ENCODE measurements around the gene ANK3. TPM values are rescaled to one million over a fixed set of nuclear protein-coding genes. Genes with fewer than 3 reads are reported as not detected.

Gene ANK3
- total and polyA plus RNA-seq, 5 experiments from 2014 or later = 1.2 to 9.0 (median 1.6) TPM

- Mint-ChIP-seq H3K4me3 (no peak overlapping the region), H3K9me3 (no peaks in the 10 kb centered on the region), H3K4me1 (peaks cover 0 to 5% (median 0%) of the 10 kb centered on the region in 4 donors), H3K27ac (no peak overlapping the region), H3K36me3 (peaks cover 0 to 6% (median 0%) of the 10 kb centered on the region in 3 donors), H3K27me3 (peaks cover 0 to 1% (median 0%) of the 10 kb centered on the region in 5 donors)
- ATAC-seq (no peak), DNase-seq (no peak)
- POLR2A ChIA-PET = no interaction called here
These were observed 35.3 kb upstream of the ANK3 start for GRCh38 chr10:60424971-60425370.

GRCh38 chr10:60423920-60424319 lies 34.2 kb upstream of the ANK3 start:
- H3K36me3 Mint-ChIP-seq = peaks cover 0 to 6% (median 0%) of the 10 kb centered on the region in 3 donors
- DNase-seq (no peak), ATAC-seq (no peak)
- POLR2A ChIA-PET = no interaction called here
- no peak overlapping the region for H3K4me3 Mint-ChIP-seq
- H3K4me1 Mint-ChIP-seq = peaks cover 0 to 5% (median 0%) of the 10 kb centered on the region in 4 donors
- peaks cover 0 to 1% (median 0%) of the 10 kb centered on the region in 5 donors for H3K27me3 Mint-ChIP-seq
- no peak overlapping the region for H3K27ac Mint-ChIP-seq
- H3K9me3 Mint-ChIP-seq = no peaks in the 10 kb centered on the region

- peaks cover 0 to 1% (median 0%) of the 10 kb centered on the region in 5 donors for H3K27me3 Mint-ChIP-seq
- peaks cover 0 to 5% (median 0%) of the 10 kb centered on the region in 4 donors for H3K4me1 Mint-ChIP-seq
- no peaks in the 10 kb centered on the region for H3K9me3 Mint-ChIP-seq
- DNase-seq (no peak), ATAC-seq (no peak)
- H3K36me3 Mint-ChIP-seq = peaks cover 0 to 6% (median 0%) of the 10 kb centered on the region in 3 donors
- no peak overlapping the region for H3K27ac Mint-ChIP-seq
- H3K4me3 Mint-ChIP-seq = no peak overlapping the region
- POLR2A ChIA-PET = no interaction called here
These were observed 33.1 kb upstream of the ANK3 start for GRCh38 chr10:60422809-60423208.

- H3K27ac Mint-ChIP-seq = peak overlapping the region in 1 of 10 donors; percentile 21
- H3K9me3 Mint-ChIP-seq = no peaks in the 10 kb centered on the region
- DNase-seq = no peak
- H3K27me3 Mint-ChIP-seq = peaks cover 0 to 1% (median 0%) of the 10 kb centered on the region in 5 donors
- H3K4me1 Mint-ChIP-seq = peaks cover 0 to 2% (median 0%) of the 10 kb centered on the region in 4 donors
- ATAC-seq = no peak
- no peak overlapping the region for H3K4me3 Mint-ChIP-seq
- H3K36me3 Mint-ChIP-seq = no peaks in the 10 kb centered on the region
- POLR2A ChIA-PET = no interaction called here
These were observed 31.6 kb upstream of the ANK3 start for GRCh38 chr10:60420991-60421894.

GRCh38 chr10:60419249-60419648 lies 29.6 kb upstream of the ANK3 start:
- Mint-ChIP-seq H3K4me3 (no peak overlapping the region), H3K36me3 (no peaks in the 10 kb centered on the region), H3K27me3 (peaks cover 0 to 1% (median 0%) of the 10 kb centered on the region in 5 donors), H3K9me3 (no peaks in the 10 kb centered on the region), H3K27ac (no peak overlapping the region), H3K4me1 (no peaks in the 10 kb centered on the region)
- DNase-seq (no peak), ATAC-seq (no peak)
- POLR2A ChIA-PET = no interaction called here

- Mint-ChIP-seq H3K27me3 (no peaks in the 10 kb centered on the region), H3K9me3 (no peaks in the 10 kb centered on the region), H3K4me1 (no peaks in the 10 kb centered on the region), H3K27ac (no peak overlapping the region), H3K36me3 (no peaks in the 10 kb centered on the region), H3K4me3 (no peak overlapping the region)
- DNase-seq (no peak), ATAC-seq (no peak)
- POLR2A ChIA-PET = no interaction called here
These were observed 28.2 kb upstream of the ANK3 start for GRCh38 chr10:60417901-60418300.

- DNase-seq (no peak), ATAC-seq (no peak)
- Mint-ChIP-seq H3K36me3 (no peaks in the 10 kb centered on the region), H3K27me3 (peaks cover 0 to 1% (median 0%) of the 10 kb centered on the region in 5 donors), H3K27ac (no peak overlapping the region), H3K4me1 (no peaks in the 10 kb centered on the region), H3K4me3 (no peak overlapping the region), H3K9me3 (no peaks in the 10 kb centered on the region)
- POLR2A ChIA-PET = no interaction called here
These were observed 27.3 kb upstream of the ANK3 start for GRCh38 chr10:60417024-60417423.

GRCh38 chr10:60414877-60415585 lies 25.4 kb upstream of the ANK3 start:
- POLR2A ChIA-PET = no interaction called here
- H3K9me3 Mint-ChIP-seq = no peaks in the 10 kb centered on the region
- H3K27ac Mint-ChIP-seq = no peak overlapping the region

GRCh38 chr10:60414111-60414510 lies 24.4 kb upstream of the ANK3 start:
- no peaks in the 10 kb centered on the region for H3K9me3 Mint-ChIP-seq
- no peak overlapping the region for H3K4me3 Mint-ChIP-seq
- POLR2A ChIA-PET = no interaction called here
- peaks cover 0 to 3% (median 2%) of the 10 kb centered on the region in 5 donors for H3K27me3 Mint-ChIP-seq
- H3K27ac Mint-ChIP-seq = no peak overlapping the region
- no peak for ATAC-seq
- H3K36me3 Mint-ChIP-seq = peaks cover 0 to 10% (median 0%) of the 10 kb centered on the region in 3 donors
- no peaks in the 10 kb centered on the region for H3K4me1 Mint-ChIP-seq
- no peak for DNase-seq

More at GRCh38 chr10:60414877-60415585, 25.4 kb upstream of the ANK3 start:
- DNase-seq (no peak), ATAC-seq (no peak)
- H3K27me3 Mint-ChIP-seq = peaks cover 0 to 3% (median 2%) of the 10 kb centered on the region in 5 donors
- peaks cover 0 to 7% (median 0%) of the 10 kb centered on the region in 3 donors for H3K36me3 Mint-ChIP-seq
- no peak overlapping the region for H3K4me3 Mint-ChIP-seq
- H3K4me1 Mint-ChIP-seq = no peaks in the 10 kb centered on the region

GRCh38 chr10:60413306-60414012 lies 23.8 kb upstream of the ANK3 start:
- peaks cover 0 to 10% (median 0%) of the 10 kb centered on the region in 3 donors for H3K36me3 Mint-ChIP-seq
- POLR2A ChIA-PET = no interaction called here
- no peaks in the 10 kb centered on the region for H3K9me3 Mint-ChIP-seq
- H3K27ac Mint-ChIP-seq = no peak overlapping the region
- no peak overlapping the region for H3K4me3 Mint-ChIP-seq
- DNase-seq (no peak), ATAC-seq (no peak)
- peaks cover 0 to 3% (median 2%) of the 10 kb centered on the region in 5 donors for H3K27me3 Mint-ChIP-seq
- H3K4me1 Mint-ChIP-seq = no peaks in the 10 kb centered on the region

- no peak overlapping the region for H3K27ac Mint-ChIP-seq
- no peak for DNase-seq
- ATAC-seq = no peak
- POLR2A ChIA-PET = no interaction called here
- peaks cover 0 to 3% (median 2%) of the 10 kb centered on the region in 5 donors for H3K27me3 Mint-ChIP-seq
- no peaks in the 10 kb centered on the region for H3K4me1 Mint-ChIP-seq
- H3K9me3 Mint-ChIP-seq = no peaks in the 10 kb centered on the region
- peaks cover 0 to 10% (median 0%) of the 10 kb centered on the region in 3 donors for H3K36me3 Mint-ChIP-seq
- no peak overlapping the region for H3K4me3 Mint-ChIP-seq
These were observed 21.3 kb upstream of the ANK3 start for GRCh38 chr10:60410970-60411369.

- Mint-ChIP-seq H3K4me1 (no peaks in the 10 kb centered on the region), H3K36me3 (peaks cover 0 to 10% (median 0%) of the 10 kb centered on the region in 3 donors), H3K9me3 (peaks cover 0 to 1% (median 0%) of the 10 kb centered on the region in 9 donors), H3K27me3 (peaks cover 0 to 3% (median 2%) of the 10 kb centered on the region in 5 donors), H3K27ac (no peak overlapping the region), H3K4me3 (no peak overlapping the region)
- POLR2A ChIA-PET = no interaction called here
- DNase-seq = no peak
- ATAC-seq = no peak
These were observed 19.5 kb upstream of the ANK3 start for GRCh38 chr10:60409202-60409601.
